GM19468 (cell line): ENCODE results near the gene TMEM235.
"Not testable (repeated sequence)": the region's sequence is repeated elsewhere in the genome, so short reads cannot be mapped to it uniquely, and the experiment has no call there.

Experiments used
- ATAC-seq: cut with Tn5 transposase; IDR thresholded peaks from one replicate; pipeline ENCODE4 v1.9.1; 2021; ENCODE audit warnings: mild to moderate bottlenecking, moderate library complexity, moderate number of reproducible peaks; ENCODE audit not compliant: unreplicated experiment; ENCODE audit errors: extremely low read depth

Gene TMEM235

DNA sequence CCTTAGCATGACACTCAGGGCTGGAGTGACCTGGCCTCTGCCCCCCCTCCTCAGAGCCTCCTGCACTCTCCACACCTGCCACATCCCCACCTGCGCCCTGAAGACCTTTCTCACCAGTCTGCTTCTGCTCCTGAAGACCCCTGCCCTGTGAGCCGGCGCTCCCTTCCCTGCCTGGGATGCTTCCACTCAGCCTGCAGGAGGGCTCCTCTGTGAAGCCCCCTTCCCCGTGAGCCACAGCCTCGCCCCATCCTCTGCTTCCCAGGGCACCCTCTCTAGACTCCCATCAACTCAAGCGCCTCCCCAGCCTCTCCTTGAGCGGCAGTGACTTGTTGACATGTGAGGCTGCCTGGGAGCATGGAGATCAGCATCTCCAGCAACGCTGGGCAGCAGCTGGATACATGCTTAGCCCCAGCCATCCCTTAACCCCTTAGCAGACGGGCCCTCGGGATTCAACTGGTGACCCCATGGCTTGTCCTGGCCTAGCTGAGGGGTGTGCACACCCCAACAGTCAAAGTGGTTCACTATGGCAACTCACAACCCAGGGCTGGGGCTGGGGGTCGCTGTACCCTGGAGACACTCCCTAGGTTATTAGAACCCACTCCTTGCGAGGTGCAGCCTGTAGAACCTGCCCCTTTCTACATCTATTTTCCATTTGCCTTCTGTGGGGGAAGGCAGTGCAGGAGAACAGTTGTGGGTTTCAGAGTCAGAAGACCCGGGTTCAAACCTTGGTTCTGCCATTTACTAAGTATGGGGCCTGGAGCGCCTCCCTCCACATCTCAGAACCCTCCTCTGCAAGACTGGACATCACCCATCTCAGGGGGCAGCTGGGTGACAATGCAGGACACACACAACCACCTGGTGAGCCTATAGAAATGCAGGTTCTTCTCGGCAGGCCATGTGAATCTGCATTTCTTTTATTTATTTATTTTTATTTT, 21.5 kb downstream of the TMEM235 start:
- no peak for ATAC-seq

DNA sequence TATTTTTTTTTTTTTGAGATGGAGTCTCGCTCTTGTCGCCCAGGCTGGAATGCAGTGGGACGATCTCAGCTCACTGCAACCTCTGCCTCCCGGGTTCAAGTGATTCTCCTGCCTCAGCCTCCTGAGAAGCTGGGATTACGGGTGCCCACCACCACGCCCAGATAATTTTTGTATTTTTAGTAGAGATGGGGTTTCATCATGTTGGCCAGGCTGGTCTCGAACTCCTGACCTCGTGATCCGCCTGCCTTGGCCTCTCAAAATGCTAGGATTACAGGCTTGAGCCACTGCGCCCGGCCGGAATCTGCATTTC, 22.2 kb downstream of the TMEM235 start:
- ATAC-seq, result not testable (repeated sequence)

DNA sequence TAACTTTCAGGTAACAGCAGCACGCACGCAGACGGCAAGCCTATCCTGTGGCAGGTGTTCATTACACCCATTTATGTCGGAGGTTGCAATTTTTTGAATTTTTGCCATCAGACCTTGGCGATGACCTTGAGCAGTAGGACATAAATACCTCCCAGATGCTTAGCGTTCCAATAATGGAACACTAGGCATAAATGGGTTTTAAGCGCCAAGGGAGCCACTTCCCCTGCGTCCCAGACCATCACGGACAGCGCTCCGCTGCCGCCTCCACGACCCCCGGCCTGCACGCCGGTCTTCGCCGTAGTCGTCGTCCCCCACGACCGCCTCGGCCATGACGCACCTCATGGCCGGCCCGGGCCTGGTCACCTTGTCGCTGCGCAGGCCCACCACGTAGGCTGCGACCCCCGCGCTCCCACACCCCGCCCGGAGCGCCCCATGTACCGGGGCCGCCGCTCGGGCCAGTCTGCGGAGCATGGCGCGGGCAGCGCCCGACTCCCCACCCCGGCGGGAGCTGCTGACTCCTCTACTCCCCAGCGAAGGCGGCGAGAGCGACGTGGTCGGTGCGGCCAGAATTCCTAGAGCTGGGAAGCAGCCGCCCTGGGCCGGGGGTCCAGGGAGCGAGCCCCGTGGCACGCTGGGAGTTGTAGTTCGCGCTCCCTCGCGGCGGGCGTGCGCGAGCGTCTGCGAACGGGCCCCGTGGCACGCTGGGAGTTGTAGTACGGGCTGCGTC, 22.7 kb downstream of the TMEM235 start:
- ATAC-seq, result no peak

DNA sequence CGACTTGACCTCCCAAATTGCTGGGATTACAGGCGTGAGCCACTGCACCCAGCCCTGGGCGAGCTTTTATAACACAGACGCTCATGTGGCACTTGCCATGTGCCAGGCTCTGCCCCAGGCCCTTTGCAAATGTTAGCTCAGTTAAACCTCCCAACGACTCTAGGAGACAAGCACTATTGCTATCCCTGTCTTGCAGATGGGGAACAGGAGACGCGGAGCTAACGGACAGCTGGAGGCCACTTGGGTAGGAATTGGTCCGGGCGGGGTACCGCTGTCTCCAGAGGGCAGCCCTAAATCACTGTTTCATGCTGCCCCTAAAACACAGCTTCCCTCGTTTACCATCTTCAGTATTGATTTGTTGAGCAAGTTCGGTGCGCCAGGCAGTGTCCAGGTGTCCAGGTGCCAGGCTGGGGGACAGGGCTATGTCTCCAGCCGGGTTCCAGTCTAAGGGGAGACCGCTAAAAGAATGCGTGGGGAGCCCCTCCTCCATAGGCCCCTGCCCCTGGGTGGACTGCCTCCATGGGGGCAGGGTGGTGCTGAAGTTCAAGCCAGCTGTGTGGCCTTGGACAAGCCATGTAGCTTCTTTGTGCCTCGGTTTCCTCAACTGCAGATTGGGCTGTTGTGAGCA, 23.7 kb downstream of the TMEM235 start:
- no peak for ATAC-seq

DNA sequence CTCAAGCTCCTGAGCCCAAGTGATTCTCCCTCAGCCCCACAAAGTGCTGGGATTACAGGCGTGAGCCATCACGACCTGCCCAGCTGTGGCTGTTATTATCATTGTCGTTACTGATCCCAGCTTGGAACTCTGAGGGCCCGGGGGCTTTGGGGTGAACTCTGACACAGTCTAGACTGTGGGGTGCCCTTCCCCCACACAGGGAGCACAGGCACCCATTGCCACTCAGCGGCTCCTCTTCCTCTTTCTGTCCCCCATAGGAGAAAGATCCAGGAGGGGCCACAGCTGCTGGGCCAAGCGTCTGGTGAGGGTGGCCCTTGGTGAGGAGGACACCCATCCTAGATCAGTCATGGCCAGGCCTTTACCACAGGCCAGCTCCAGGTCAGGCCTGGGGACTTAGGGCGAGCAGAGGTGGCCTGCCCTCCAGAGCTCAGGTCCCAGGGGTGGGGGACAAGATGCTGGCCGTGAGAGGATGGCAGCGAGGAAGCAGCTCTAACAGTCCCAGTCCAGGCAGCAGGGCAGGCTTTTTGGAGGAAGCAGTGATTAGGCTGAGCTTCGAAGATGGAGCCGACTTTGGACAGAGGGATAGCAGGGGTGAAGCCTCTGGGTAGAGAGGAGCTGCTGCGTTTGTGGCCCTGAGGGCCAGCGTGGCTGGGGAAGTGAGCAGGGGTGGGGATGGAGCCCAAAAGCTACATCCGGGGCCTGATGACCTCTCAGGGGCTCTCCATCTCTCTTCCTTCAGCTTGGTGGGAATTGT, 24.7 kb downstream of the TMEM235 start:
- no peak for ATAC-seq

DNA sequence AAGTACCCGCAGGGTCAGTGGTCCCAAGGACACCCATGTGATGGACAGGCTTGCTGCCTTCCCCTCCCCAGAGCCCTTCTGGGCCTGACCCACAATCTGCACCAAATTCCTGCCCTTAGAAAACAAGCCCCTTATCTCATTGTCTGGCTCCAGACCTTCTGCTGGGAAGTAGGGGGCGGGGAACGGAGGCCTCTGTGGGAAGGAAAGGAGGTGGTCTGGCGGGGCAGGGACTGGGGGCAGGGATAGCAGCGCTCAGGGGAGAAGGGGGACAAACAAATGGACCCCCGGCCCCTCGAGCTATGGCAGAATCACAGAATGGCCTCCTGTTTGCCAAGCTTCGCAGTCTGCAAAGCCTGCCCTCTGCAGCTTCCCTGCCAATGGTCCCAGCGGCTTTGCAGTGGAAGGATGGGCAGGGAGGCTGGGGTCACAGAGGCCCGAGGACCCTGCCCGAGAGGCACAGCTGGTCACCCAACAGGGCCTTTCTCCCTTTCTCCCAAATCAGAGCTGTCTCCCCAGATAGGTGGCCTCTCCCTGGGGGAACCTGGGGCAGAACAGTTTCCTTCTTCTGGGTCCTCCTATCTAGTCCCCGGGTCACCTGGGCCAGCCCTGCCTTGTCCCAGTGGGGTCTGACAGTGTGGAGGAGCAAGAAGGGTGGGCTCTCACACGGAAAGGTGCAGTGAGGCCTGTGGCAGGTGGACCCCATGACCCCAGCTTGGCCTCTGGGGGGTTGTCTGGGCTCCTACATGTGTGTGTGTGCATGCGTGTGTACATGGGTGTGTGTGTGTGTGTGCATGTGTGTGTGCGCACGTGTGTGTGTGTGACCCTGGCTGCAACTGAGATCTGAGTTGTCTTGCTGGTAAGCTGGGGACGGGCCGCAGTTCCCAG, 25.5 kb downstream of the TMEM235 start:
- no peak for ATAC-seq

DNA sequence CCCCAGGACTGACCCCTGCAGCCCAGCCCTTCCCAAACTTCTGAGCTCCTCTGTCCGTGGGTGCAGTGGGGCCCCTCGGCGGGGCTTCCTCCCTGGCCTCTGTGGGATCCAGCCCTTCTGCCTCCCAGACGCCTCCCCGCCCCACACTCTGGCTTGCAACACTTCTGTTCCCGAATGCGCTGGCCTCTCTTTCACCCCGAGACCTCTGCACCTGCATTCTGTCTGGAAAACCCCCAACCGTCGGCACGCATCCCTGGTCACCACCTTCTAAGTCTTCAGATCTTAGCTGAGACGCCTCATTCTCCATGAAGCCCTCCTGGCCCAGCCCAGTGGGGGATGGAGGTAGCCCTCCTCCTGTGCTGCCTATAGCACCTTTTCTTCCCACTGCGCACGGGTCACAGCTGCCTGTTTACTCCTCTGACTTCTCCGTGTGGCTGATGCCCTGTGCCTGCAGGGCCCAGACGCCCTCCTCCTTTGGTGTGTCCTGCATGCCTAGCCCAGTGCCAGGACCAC, 26.4 kb downstream of the TMEM235 start:
- no peak for ATAC-seq

DNA sequence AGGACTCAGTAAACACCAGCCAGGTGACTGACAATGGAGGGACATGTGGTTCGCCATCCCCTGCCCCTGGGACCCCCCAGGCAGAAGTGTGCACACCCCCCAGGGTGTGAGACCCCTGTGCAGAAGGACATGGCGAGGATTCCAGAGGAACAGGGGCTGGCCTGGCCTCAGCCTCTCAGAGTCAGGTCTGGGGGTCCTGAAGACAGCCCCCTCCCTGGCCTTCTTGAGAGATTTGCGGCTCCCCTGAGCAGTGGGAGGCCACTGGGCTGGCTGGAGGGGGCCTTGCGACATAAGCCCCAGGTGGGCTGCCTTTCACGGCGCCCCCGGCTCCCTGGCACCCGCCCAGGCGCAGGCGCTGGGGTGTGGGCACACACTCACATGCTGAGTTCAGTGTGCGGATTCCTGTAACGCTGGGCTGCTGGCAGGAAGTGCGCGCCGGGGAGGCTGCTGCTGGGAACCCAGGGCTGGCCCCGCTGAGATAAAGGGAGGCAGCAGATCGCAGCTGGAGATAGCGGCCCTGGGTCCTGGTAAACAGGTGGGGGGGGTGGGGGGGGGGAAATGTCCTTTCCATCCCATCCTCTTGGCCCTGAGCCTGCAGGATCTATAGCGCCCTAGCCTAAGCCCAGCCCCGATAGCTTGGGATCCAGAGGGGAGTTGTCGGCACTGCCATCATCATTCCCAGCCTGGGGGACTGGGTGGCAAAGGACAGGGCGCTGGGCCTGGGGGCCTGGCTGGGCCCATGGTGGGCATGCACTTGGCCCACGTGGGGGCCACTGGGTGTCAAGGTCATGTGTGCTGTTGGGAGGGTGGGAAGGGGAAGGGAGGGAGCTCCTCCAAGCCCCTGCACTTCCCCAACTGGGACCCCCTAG, 27.1 kb downstream of the TMEM235 start:
- ATAC-seq, result no peak

DNA sequence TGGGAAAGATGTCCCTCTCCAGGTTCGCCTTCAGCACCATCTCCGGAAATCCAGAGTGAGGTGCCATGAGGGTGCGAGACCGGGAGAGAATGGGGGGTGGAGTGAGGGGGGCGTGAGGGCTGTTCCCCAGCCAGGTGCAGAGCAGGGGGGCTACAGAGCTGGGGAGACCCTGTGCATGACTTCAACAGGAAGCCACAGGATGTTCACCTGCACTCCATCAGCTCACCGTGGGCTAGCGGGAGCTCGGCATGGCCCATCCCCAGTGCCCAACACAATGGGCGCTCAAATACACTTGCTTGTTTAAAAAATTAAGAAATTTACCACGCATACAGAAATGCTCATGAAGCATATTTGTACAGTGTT, 27.7 kb downstream of the TMEM235 start:
- ATAC-seq, result no peak

DNA sequence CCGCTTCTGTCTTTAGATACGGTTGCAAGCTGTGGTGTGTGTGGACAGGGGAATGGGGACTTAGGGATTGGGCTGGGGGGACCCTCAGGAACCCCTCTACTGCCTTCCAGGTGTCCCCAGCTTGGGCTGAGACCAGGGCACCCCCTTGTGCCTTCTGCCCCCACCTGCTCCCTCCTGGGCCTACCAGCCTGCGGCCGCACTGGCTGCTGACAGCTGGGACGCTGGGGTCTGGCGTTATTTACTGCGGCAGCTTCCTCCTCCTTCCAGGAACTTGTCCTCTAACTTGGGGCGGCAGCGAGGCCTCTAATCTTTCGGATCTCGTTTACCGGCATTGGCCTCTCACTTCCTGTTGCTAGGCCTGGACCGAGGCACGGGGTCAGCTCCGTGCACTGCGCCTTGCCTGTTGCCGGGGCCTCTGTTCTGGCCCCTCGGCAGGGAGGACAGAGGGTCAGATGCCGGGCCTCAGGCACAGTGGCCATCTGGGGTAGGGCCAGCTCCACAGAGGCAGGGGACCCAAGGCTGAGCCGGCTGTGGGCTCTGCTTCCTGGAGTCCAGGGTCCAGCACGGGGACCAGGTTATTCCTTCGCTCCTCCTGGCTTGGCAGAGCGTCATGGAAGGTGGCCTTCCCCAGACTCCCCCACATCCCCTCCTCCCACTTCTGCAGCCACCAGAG, 31.8 kb downstream of the TMEM235 start:
- no peak for ATAC-seq

DNA sequence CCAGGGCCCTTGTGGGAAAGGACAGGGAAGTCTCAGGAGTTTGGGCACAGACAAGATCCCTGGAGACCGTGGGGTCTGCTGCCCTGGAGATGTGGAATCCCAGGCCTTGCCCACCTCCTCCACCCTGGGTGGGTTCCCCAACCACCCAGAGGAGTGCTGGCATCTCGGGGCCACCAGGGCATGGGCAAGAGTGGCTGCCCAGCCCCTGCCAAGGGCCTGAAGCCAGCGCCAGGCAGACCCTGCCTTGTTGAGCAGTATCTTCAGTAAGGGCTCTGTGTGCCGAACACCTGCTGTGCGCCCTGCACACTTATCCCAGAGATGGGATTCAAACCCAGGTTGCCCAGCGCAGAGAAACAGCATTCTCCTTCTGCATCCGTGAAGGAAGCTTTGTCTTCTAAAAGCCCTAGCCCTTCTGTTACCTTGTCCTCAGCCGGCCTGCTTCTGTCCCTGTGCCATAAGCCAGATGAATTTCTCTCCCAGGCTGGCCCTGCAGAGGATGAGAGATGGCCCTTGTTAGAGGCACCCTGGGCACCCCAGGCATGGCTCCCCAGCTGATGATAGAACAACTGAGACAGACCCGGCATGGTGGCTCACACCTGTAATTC, 32.4 kb downstream of the TMEM235 start:
- ATAC-seq, result no peak

DNA sequence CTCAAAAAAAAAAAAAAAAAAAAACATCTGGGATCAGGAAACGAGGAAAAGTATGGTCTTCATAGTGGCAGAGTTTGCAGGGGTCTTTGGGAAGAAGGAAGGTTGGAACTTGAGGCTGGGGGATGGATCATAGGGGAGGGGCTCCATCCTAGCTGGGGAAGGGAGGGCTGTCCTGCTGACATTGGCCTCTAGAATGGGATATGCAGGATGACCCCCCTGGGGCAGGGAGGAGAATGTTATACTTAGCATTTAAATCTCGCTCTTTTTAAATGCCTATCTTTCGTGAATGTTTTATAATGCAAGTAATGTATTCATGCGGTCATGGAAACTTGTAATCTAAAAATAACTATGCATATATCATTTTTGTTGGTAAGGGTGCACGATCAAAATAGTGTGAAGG, 33.2 kb downstream of the TMEM235 start:
- ATAC-seq, result no peak

DNA sequence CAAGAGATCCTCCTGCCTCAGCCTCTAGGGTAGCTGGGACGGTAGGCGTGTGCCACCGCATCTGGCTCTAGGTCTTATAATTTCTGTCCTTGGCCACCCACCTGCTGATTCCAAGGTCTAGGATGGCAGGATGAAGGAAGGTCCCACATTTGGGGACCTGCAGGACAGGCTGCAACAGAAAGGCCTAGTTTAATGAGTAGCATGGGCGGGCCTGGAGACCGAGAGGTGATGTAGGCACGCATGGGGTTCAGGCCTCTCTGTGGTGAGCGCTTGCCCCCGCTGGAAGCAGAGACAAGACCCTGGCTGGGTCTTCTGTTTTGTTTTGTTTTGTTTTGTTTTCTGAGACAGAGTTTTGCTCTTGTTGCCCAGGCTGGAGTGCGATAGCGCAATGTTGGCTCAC, 33.7 kb downstream of the TMEM235 start:
- ATAC-seq, result no peak

DNA sequence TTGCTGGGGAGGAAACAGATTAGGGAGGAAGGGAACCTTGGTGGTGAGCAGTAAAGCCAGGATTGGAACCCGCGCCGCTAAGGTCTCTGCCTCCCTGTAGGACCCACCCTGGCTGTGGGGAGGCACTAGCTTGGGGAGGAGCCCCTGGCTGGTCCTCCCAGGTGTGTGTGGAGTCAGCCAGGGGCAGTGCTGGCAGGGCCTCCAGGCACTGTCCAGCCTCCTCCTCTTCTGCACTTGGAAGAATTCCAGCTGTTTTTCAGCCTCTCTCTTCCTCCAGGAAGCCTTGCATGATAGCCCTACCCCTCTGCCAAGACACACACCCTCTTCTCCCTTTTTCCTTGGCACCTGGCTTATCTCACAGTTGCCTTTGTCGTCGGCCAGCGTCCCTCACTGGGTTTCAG, 34.8 kb downstream of the TMEM235 start:
- ATAC-seq, result no peak

DNA sequence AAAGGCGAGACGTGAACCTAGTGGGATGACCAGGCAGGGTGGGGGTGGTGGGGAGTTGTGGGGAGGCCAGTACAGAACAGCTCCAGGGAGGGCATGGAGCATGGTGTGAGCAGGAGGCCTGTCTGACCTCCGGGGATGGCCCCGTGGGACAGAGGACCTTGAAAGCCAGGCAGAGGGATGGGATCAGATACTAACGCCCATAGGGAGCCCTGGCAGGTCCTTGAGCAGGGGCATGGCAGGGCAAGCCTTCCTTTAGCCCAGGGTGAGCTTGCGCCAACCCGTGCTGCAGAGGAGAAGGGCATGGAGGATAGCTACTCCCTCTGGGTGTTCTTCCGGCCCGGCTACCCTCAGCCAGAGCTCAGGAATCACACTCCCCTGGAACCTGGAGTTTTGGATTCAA, 35.3 kb downstream of the TMEM235 start:
- ATAC-seq, result no peak

DNA sequence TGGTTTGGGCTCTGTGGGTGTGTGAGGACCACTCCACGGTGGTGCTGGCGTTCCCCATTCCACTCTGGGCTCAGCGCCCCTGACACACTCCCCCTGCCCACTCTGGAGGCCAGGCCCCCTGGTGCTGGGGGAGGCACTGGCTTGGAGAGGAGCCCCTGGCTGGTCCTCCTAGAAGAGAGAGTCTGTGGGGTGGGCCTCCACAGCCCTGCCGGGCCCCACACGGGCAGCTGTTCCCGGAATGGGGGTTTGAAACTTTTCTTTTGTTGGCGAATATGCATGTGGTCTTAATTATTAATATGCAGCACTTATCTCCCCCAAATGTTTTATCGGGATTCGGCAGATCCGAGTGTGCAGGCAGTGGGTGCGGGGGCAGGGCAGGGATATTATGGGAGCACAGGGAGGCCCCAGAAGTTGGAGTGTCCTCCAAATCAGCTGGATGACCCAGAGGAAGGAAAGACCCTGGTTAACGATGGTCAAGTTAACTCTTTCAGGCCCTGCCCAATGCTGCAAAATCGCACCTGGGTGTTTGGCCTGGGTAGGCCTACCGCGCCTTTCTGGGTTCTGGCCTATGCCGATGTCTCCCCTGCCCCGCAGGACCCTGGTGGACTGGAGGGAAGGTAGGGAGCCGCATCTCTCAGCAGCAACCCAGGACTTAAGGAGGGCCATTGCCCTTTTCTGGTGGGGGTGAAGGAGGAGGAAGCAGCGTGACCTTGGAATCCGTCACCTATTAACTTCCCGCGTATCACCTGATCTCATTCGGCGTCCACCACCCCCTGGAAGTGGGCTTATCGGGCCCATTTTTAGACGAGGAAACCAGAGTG, 36.0 kb downstream of the TMEM235 start:
- no peak for ATAC-seq
